PC-9 (cell line): ENCODE measurements around the gene TMEM9. TPM values are rescaled to one million over a fixed set of nuclear protein-coding genes. Genes with fewer than 3 reads are reported as not detected.

Source experiments
- BruUV-seq: library from RNA; stranded (reverse); fragments of 400-500 nt; replicated peaks from 2 replicates; lab custom pipeline; 2021; lab: Mats Ljungman, UMichigan
- CTCF ChIA-PET: fragments of 300-600 bp; sonication (Branson Sonifier 250); formaldehyde crosslinking; loops from one replicate; lab custom pipeline; 2022; ENCODE audit warnings: antibody characterized with exemption; lab: Charles Lee
- POLR2A ChIA-PET: fragments of 300-600 bp; sonication (Branson Sonifier 250); formaldehyde crosslinking; loops from one replicate; lab custom pipeline; 2022; ENCODE audit warnings: antibody characterized with exemption; ENCODE audit not compliant: unreplicated experiment; lab: Charles Lee
- DNase-seq, 2 experiments: peaks; one replicate each; pipeline versions ENCODE4 v3.0.0 to v3.0.0-alpha.2; 2015 to 2022; ENCODE audit warnings: mixed read lengths in 1 of 2
- H2AFZ ChIP-seq: fragments of 200-600 bp; sonication (generic); 2 replicates; pipeline ENCODE4 v1.8.1; 2017; ENCODE audit warnings: antibody characterized with exemption
- H3F3A ChIP-seq: fragments of 200-600 bp; sonication (generic); 2 replicates; pipeline ENCODE4 v1.8.1; 2017; ENCODE audit warnings: antibody characterized with exemption, mild to moderate bottlenecking, low read depth; ENCODE audit not compliant: insufficient read depth
- H3K27ac ChIP-seq: fragments of 200-600 bp; sonication (generic); 2 replicates; pipeline ENCODE4 v1.6.1; 2016; ENCODE audit warnings: mixed run types
- H3K27me3 ChIP-seq: fragments of 200-600 bp; sonication (generic); 2 replicates; pipeline ENCODE4 v1.6.1; 2016; ENCODE audit warnings: low read depth, mixed run types; ENCODE audit not compliant: insufficient read depth
- H3K36me3 ChIP-seq: fragments of 200-600 bp; sonication (generic); 2 replicates; pipeline ENCODE4 v1.6.1; 2016; ENCODE audit warnings: low read depth, mixed run types
- H3K4me1 ChIP-seq: fragments of 200-600 bp; sonication (generic); replicated peaks from 2 replicates; pipeline ENCODE4 v1.6.1; 2016; ENCODE audit warnings: mixed run types; ENCODE audit not compliant: insufficient read depth
- H3K4me2 ChIP-seq: fragments of 200-600 bp; sonication (generic); 2 replicates; pipeline ENCODE4 v1.6.1; 2017; ENCODE audit warnings: mixed run types
- H3K4me3 ChIP-seq: fragments of 200-600 bp; sonication (generic); 2 replicates; pipeline ENCODE4 v1.6.1; 2016; ENCODE audit warnings: mixed run types
- H3K79me2 ChIP-seq: fragments of 200-600 bp; sonication (generic); 2 replicates; pipeline ENCODE4 v1.6.1; 2017; ENCODE audit warnings: low read depth, mixed run types
- H3K9me2 ChIP-seq: fragments of 200-600 bp; sonication (generic); 2 replicates; pipeline ENCODE4 v1.8.1; 2017; ENCODE audit warnings: mild to moderate bottlenecking; ENCODE audit not compliant: insufficient read depth
- H3K9me3 ChIP-seq: fragments of 200-600 bp; sonication (generic); 2 replicates; pipeline ENCODE4 v1.8.1; 2016; ENCODE audit warnings: low read depth; ENCODE audit not compliant: insufficient read depth
- H4K20me1 ChIP-seq: fragments of 200-600 bp; sonication (generic); 2 replicates; pipeline ENCODE4 v1.8.1; 2017; ENCODE audit not compliant: insufficient read depth
- CTCF ChIP-seq: fragments of 200-600 bp; sonication (generic); conservative IDR thresholded peaks from 2 replicates; pipeline ENCODE4 v1.6.1; 2017; ENCODE audit warnings: mixed run types, antibody characterized with exemption, mild to moderate bottlenecking, moderate library complexity
- EZH2 ChIP-seq: fragments of 200-600 bp; sonication (generic); IDR thresholded peaks from 2 replicates; pipeline ENCODE4 v1.8.0; 2017; ENCODE audit warnings: antibody characterized with exemption, low read depth
- intact Hi-C: fragments of 100-400 bp; cut with micrococcal nuclease; formaldehyde crosslinking; loops from one replicate; pipeline ENCODE4 v1.10.0; 2022; ENCODE audit not compliant: unreplicated experiment
- total RNA-seq: library from RNA; stranded (reverse); gene quantifications from 2 replicates; pipeline ENCODE4 v1.2.3, GENCODE V29; 2021

Gene TMEM9
- total RNA-seq, 1 experiment from 2014 or later, result 94.3 TPM

GRCh38 chr1:201096977-201097856 is 57.1 kb downstream of the TMEM9 start:
- Histone ChIP-seq H3K4me3 (no peak overlapping the region), H3K27ac (no peak overlapping the region), H3K79me2 (no peaks in the 10 kb centered on the region), H3K4me1 (no peaks in the 10 kb centered on the region), H3K9me2 (no peaks in the 10 kb centered on the region), H3K27me3 (peaks cover 61% of the 10 kb centered on the region), H3K36me3 (no peaks in the 10 kb centered on the region), H3K9me3 (no peaks in the 10 kb centered on the region), H3K4me2 (no peak overlapping the region), H2AFZ (no peak overlapping the region), H4K20me1 (no peaks in the 10 kb centered on the region), H3F3A (no peaks in the 10 kb centered on the region)
- POLR2A ChIA-PET, result no interaction called here
- TF ChIP-seq EZH2, result no peak
- intact Hi-C loops, result no loop called here
- CTCF ChIA-PET, result interaction anchor here (0.5 to 1.2 kb wide), 4 partner anchors 11 to 563 kb away, joined by 3 to 9 read pairs (median 4); no protein-coding TSS in a partner anchor
- BruUV-seq, result no TSS peak
- DNase-seq, result no peak

GRCh38 chr1:201096041-201096461 is 58.2 kb downstream of the TMEM9 start:
- no peaks in the 10 kb centered on the region for H3K9me3 ChIP-seq
- DNase-seq, result no peak
- intact Hi-C loops, result no loop called here
- no peak overlapping the region for H3K4me3 ChIP-seq
- H4K20me1 ChIP-seq, result no peaks in the 10 kb centered on the region
- no peaks in the 10 kb centered on the region for H3K9me2 ChIP-seq
- no peaks in the 10 kb centered on the region for H3K36me3 ChIP-seq
- H3K4me2 ChIP-seq, result no peak overlapping the region
- no peak overlapping the region for H3K27ac ChIP-seq
- H3F3A ChIP-seq, result no peaks in the 10 kb centered on the region
- peaks cover 66% of the 10 kb centered on the region for H3K27me3 ChIP-seq
- CTCF ChIA-PET, result interaction anchor here (1.2 kb wide), 1 partner anchor 10 kb away, joined by 3 read pairs; no protein-coding TSS in a partner anchor
- no TSS peak for BruUV-seq
- POLR2A ChIA-PET, result no interaction called here
- H3K4me1 ChIP-seq, result no peaks in the 10 kb centered on the region
- TF ChIP-seq CTCF, result no peak
- TF ChIP-seq EZH2, result no peak
- H2AFZ ChIP-seq, result no peak overlapping the region
- H3K79me2 ChIP-seq, result no peaks in the 10 kb centered on the region

GRCh38 chr1:201095581-201095980 is 58.7 kb downstream of the TMEM9 start:
- H3K36me3 ChIP-seq, result no peaks in the 10 kb centered on the region
- no peaks in the 10 kb centered on the region for H3F3A ChIP-seq
- no TSS peak for BruUV-seq
- CTCF ChIA-PET, result interaction anchor here (1.2 kb wide), 1 partner anchor 9 kb away, joined by 3 read pairs; no protein-coding TSS in a partner anchor
- DNase-seq, result no peak
- no peaks in the 10 kb centered on the region for H3K4me1 ChIP-seq
- no peak overlapping the region for H2AFZ ChIP-seq
- H3K4me2 ChIP-seq, result no peak overlapping the region
- no peaks in the 10 kb centered on the region for H3K79me2 ChIP-seq
- peaks cover 63% of the 10 kb centered on the region for H3K27me3 ChIP-seq
- no peaks in the 10 kb centered on the region for H4K20me1 ChIP-seq
- no peak for TF ChIP-seq EZH2
- TF ChIP-seq CTCF, result no peak
- POLR2A ChIA-PET, result no interaction called here
- no peaks in the 10 kb centered on the region for H3K9me2 ChIP-seq
- intact Hi-C loops, result no loop called here
- no peak overlapping the region for H3K27ac ChIP-seq
- no peak overlapping the region for H3K4me3 ChIP-seq
- H3K9me3 ChIP-seq, result no peaks in the 10 kb centered on the region
